Astrocyte of the spinal cord (primary cell): Measurements from ENCODE around the gene ROR2.

Source experiments
- DNase-seq: peaks from one replicate; pipeline ENCODE4 v3.0.0; 2011; ENCODE audit warnings: low read depth, low spot score
- H3K4me3 ChIP-seq: 2 replicates; pipeline ENCODE4 v1.5.1; 2011; ENCODE audit warnings: low read depth, mild to moderate bottlenecking, low read length, moderate library complexity
- in situ Hi-C: cut with HindIII; loops from 2 replicates; pipeline ENCODE4 v1.10.0; 2017; ENCODE audit warnings: low sequenced_read_pairs
- TF ChIP-seq, protein P1 (sequence below): IDR thresholded peaks from 2 replicates; pipeline ENCODE4 v1.5.1; 2012; ENCODE audit warnings: low read depth, mild to moderate bottlenecking, low read length, inconsistent platforms

Gene ROR2

DNA sequence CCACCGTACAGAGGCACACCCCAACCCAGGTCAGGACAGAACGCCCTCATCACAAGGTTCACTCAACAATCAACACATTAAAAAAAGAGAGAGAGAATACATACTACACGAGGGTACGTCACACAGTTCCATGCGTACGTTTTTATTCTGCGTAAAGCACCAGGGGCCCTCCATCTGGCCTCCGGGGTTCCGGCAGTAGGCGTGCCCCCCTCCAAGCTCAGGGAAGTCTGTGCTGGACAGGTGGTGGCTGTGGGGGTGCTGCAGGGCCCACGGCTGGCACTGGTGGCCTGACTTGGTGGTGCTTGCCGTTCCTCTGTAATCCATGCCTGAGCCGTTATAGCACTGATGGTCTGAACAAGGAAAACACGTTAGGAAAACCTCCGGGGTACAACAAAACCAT, 219.2 kb downstream of the ROR2 start:
- TF ChIP-seq, protein P1, sequence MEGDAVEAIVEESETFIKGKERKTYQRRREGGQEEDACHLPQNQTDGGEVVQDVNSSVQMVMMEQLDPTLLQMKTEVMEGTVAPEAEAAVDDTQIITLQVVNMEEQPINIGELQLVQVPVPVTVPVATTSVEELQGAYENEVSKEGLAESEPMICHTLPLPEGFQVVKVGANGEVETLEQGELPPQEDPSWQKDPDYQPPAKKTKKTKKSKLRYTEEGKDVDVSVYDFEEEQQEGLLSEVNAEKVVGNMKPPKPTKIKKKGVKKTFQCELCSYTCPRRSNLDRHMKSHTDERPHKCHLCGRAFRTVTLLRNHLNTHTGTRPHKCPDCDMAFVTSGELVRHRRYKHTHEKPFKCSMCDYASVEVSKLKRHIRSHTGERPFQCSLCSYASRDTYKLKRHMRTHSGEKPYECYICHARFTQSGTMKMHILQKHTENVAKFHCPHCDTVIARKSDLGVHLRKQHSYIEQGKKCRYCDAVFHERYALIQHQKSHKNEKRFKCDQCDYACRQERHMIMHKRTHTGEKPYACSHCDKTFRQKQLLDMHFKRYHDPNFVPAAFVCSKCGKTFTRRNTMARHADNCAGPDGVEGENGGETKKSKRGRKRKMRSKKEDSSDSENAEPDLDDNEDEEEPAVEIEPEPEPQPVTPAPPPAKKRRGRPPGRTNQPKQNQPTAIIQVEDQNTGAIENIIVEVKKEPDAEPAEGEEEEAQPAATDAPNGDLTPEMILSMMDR = no peak
- no peak overlapping the region for H3K4me3 ChIP-seq
- no peak for DNase-seq
- in situ Hi-C loops = no loop called here

DNA sequence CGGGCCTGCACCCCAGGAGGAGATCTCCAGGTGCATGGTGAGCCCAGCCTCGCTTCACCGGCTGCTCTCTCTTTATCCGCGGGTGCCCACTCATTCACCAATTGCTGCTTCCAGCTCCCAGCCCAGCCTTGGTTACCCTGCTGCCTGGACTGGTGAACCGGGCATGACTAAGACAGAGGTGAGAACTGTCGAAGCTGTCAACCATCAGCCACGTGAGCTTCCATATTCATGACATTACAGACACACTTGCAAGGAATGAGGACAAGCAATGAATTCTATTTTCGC, 220.5 kb downstream of the ROR2 start:
- in situ Hi-C loops = no loop called here
- TF ChIP-seq, protein P1 = no peak
- DNase-seq = no peak
- no peak overlapping the region for H3K4me3 ChIP-seq

DNA sequence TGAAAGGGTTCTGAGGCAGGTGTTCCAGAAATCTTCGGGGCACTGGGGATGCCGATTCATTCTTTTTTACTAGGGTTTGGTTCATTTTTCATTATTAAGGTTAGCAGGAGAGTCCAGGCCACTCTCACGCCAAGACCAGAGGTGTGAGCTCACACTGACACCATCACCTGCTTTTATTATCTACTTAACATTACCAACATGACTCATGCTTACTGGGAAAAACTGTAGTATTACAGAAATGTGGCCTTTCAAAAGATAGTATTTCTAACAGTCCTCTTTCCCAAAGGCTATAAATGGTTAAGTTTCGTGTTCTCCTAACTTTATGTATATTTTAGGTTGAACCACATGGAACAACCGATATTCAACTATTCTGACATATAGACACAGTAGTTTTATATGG, 222.1 kb downstream of the ROR2 start:
- TF ChIP-seq, protein P1 = no peak
- no peak overlapping the region for H3K4me3 ChIP-seq
- no peak for DNase-seq
- in situ Hi-C loops = no loop called here

DNA sequence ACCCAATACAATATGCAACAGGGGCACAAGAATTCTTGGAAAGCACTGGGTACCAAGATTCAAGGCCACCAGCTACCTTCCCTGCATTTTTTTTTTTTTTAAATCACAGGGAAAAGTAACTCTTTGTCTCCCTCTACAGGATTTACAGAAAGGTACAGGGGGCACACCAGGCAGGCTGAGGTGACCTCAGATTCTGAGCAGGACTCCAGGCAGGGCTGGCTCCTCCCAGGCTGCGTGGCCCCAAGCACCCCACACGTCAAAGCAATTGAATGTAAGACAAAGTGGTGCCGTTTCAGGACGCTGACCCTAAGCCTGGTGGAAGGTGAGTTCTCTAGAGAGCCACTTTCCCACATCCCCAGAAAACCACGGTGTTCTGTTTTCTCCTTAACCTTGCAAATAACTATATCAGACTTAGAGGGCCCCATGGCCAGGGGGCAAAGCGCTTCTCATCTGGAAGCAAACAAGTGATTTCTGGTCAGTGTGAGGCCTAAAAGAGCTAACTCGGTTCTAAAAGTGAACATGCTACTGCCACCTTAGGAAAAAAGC, 222.6 kb downstream of the ROR2 start:
- TF ChIP-seq, protein P1 = peak; percentile 70
- peak; percentile 44 for DNase-seq
- in situ Hi-C loops = no loop called here
- no peak overlapping the region for H3K4me3 ChIP-seq

DNA sequence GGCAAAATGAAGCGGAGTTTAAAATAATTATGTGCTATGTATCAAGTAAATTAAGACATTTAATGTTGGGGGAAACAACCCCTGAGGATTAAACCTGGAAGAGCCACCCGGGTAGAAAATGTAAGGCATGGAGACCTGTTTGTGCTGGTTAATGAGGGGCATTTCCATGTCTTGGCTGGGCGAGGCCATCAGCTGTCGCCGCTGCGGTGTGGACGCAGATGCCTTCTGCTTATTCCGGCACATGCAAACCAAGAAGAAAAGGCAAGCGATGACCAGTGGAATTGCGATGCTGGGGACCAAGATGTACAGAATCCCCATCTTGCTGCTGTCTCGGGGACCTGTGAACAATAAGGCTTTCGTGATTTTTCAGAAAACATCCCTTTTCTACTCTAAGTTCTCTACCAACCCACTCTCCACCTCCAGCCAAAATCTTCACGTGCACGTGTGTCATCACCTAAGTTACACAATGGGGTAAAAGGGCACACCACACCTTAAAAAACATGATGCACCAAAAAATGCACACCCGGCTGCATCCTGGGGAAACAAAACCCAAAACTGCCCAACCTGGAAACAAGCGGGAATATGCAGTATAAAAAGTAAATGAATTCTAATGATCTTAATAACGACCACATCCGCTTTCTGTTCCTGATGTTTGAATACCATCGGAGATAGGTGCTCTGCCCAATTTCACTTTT, 223.5 kb downstream of the ROR2 start:
- TF ChIP-seq, protein P1 = no peak
- H3K4me3 ChIP-seq = no peak overlapping the region
- in situ Hi-C loops = no loop called here
- no peak for DNase-seq

DNA sequence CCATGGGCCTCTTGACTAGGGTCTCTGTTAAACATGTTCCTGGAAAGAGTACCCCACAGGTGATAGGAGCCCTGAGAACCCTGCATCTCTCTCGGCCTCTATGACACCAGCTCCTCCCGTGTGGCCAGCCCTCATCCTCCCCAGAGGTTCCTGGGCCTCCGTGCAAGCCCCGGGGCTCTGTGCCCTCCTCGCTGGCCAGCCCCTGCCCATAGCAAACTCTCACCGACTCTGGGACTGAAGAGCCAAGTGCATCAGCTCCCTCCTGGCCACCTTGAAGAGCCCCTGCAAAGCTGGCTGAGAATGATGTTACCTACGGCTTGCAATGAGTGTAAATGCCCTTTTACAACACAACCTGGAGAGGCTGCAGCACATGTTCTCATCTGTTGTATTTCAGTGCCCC, 224.4 kb downstream of the ROR2 start:
- in situ Hi-C loops = no loop called here
- DNase-seq = no peak
- H3K4me3 ChIP-seq = no peak overlapping the region
- TF ChIP-seq, protein P1 = no peak
